HG03159 (cell line): Measurements from ENCODE around the gene PPP1R26.
"Not testable (repeated sequence)": the region's sequence is repeated elsewhere in the genome, so short reads cannot be mapped to it uniquely, and the experiment has no call there.

Experiments
- ATAC-seq: cut with Tn5 transposase; IDR thresholded peaks from one replicate; pipeline ENCODE4 v1.9.1; 2021; ENCODE audit warnings: mild to moderate bottlenecking, moderate library complexity; ENCODE audit not compliant: unreplicated experiment

PPP1R26 gene

DNA sequence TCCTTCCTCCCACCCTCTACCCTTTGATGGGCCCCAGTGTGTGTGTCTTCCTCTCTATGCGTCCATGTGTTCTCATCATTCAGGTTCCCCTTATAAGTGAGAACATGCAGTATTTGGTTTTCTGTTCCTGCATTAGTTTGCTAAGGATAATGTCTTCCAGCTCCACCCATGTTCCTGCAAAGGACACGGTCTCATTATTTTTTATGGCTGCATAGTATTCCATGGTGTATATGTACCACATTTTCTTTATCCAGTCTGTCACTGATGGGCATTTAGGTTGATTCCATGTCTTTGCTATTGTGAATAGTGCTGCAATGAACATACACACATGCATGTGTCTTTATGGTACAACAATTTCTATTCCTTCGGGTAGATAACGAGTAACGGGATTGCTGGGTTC is 21.1 kb upstream of the PPP1R26 start:
- not testable (repeated sequence) for ATAC-seq

DNA sequence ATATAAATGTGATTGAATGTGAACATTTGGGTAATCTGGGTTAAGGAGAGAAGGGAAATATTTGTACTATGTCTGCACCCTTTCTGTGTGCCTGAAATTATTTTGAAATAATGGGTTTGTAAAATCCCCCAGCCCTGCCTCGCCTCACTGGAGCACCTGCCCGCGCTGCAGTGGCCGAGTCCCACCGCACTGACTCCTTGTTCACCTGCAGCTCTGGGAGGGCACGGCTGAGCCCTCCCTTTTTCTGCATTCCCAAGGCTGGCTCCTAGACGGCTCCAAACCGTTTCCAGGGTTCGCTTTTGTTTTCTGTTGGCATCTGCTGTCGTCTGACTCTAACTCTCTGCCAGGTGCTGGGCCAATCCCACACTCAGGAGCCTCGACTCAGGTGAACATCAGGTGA is 17.6 kb upstream of the PPP1R26 start:
- no peak for ATAC-seq

DNA sequence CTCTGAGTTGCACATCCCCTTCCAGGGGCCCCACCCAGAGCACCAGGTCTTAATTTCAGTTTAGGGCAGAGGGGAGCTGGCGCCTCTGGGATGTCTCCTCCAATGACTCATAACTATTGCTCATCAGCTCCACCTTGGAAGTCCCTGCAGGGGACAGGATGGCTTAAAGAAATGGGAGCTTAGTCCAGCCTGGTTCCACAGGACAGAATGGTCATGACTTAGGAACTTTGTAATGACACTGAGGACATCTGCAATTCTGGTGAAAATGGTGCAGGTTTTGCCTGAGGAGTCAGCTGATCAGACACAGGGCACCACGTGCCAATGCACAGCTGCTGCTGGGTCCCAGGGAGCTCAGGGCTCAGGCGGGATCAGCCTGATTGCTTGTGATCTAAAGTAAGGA is 16.4 kb upstream of the PPP1R26 start:
- ATAC-seq = no peak

DNA sequence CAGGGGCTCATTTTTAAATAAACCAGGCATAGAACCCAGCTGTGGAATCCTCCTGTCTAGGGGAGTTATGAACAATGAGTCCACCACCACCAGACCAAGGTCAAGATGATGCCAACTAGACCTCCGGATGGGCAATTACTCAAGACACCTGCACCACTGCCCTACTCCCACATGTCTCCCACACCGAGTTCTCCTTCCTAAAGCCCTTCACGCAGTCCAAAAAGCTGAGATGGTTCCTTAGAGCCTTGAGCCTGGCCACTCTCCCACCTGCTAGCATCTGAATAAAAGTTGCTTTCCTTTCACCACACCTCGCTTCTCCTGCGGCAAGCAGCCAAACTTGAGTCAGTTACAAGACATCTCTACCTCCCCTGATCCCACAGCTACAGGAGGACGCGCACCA is 15.4 kb upstream of the PPP1R26 start:
- ATAC-seq = no peak

DNA sequence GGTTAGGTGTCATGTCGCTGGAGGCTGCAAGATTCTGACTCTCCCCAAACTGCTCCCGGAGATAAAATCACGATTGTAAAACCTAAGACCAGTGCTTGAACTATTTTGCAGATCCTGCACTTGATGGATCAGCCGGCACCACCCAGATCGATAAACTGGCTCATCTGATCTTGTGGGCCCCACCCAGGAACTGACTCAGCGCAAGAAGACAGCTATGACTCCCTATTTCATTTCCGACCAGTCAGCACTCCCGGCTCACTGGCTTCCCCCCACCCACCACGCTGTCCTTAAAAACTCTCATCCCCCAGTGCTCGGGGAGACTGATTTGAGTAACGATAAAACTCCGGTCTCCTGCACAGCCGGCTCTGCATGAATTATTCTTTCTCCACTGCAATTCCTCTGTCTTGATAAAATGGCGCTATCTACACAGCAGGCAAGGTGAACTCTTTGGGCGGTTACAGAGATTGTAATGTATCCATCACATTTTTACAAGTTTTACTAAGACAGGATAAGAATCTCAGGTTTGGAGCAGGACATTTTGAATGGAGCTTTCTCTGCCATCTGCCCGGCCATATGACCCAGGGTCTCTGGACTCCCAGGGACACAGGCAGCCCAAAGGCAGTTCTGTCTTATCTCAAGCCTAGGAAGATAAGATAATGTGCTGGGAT is 10.6 kb upstream of the PPP1R26 start:
- ATAC-seq = no peak

DNA sequence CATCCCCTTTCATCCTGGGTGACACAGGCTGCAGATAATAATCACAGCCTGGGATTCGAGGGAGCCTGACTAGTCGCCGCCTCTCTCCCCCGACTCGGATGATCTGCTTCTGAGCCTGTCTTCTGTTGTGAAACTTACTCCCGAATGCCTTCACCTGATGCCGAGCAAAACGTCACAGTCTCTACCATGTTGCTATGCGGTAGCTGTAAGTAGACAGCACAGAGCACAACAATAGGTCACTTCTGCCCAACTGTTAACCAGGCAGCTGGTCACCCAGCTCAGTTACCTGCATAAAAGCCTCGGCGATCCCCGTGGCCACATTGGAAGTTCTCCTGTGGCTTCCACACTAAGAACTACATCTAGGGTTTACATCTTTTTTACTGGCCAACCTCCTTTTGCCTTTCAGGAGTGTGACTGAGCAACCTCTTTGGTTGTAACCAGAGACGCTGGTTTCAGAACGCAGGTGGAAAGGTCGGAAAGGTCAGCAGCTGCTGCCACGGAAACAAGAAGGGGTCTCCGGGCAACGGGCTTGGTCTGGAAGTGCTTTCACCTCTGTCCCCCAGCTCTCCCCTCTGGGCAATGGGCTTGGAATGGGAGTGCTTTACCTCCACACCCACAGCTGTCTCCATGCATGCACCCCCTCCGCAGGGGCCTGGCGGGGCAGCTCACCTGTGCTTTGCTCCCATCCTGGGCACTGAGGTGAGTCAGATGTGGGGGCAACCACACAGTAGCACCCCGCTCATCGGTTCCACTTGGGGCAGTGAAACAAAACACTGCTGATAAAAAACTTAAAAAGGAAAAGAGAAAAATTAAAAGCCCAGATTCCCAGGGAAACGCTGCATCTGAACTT is 7.6 kb upstream of the PPP1R26 start:
- no peak for ATAC-seq

DNA sequence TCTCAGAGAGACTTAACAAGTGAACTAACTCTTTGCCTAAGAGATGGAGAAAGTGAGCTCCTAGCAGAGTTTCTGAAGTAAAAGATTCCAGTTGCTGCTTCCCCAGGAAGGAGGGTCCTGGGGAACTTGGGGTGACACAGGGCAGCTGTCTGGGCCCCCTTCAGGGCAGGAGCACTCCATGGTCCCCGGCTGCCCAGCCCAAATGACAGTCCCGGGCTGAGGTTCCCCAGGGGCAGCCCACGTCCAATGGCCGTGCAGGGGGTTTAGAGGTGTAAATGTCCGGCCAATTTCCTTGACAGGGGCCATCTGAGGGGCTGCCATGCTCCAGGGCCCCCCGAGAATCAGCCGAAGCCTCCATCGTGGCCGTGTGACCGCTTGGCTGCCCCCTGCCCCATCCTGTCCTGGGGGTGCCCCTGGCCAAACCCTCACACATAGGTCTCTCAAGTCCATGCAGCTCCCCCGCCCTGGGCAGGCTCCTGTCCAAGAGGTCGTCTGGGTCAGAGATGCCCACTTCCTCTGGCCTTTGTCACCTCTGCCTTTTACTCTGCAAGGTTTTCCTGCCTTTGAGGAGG is 5.5 kb upstream of the PPP1R26 start:
- no peak for ATAC-seq

DNA sequence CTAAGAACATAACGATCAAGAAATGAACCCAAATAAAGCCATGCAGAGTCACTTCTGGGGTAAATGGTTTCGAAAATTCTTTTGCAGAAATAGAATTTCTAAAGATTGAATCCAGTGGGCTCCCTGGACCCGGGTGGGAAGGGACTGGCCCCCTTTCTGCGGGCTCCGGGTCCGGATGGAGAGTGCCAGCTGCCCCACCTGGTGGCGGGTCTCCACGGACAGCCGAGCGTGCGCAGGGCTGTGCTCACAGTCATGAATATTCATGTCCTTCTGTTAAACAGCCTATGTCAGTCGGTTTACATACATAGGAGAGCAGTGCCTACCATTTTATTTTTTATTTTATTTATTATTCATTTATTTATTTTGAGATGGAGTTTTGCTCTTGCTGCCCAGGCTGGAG is 4.7 kb upstream of the PPP1R26 start:
- no peak for ATAC-seq

DNA sequence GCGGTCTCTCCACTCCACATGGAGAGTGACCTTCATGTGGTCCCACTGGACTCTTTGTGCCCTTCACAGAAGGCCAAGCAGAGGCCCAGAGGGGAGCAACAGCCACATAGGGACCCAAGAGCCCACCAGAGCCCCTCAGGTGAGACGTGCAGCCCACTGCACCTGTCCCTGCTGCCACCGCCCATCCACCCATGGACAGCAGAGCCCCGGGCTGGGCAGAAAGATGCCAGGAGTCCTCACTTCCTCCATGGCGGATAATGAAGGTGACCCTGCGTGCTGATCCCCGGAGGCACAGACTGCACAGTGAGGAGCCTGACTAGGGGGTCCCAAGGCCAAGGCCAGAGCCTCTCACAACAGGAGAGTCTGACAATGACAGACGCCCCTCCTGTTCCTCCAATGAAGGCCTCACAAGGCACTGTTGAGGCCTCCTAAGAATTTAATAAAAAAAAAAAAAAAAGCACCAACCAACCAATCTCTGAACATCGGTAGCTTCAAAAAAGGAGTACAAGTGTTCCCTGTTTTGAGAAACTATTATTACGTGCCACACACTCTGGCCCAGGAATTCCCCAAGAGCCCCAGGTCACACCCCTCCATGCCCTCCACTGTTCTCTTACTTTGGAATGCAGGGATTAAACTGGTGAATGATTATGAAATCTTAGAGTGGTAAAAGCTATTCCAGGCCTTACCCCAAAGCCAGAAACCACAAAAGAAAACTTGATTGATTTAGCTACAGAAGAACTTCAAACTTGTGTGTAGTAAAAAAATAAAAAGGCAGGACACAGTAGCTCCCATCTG is 2.8 kb upstream of the PPP1R26 start:
- ATAC-seq = no peak

DNA sequence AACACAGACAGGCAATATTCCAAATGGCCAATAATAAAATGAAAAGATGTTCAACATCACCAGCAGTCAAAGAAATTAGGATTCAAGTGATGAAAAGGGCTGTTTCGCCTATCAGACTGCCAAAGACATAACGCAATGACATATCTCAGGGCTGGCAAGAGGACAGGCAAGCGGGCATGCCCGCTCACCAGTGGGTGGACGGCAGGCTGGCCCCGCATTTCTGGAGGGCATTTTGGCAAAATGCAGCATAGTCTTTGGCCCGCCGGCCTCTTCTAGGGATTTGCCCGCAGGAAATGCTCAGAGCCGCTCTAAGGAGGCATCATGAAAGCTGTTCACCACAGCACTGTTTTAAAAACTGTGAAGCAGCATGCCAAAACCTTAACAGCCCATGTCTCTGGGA is 1.4 kb upstream of the PPP1R26 start:
- no peak for ATAC-seq

DNA sequence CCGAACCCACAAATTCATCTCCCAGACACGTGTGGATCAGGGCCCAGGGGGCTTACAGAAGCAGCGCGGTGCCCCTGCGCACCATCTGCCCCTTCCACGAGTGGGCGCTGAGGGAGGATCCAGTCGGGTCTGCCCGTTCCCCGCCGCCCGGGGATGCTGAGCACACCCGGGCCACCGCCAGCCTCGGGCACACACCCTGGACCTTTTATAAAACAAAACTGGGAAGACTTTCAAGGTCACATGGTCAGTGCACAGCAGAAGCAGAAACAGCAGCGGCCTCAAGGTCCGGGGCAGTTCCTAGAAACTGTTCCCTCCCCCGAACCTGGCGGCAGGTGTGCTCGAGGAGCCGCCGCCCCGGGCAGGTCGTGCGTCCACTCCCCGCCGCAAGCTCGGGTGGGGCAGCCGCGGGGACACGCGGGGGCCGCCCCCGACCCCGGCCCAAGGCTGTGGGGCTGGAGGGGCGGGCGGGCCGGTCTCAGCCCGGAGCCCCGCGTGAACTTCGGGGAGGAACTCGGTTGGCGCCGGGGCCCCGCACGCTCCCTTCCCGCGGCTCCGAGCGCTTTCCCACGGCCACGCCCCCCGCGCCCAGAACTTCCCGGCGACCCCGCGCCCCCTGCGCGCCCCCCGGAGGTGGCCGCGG is 633 bp upstream of the PPP1R26 start:
- ATAC-seq = no peak

DNA sequence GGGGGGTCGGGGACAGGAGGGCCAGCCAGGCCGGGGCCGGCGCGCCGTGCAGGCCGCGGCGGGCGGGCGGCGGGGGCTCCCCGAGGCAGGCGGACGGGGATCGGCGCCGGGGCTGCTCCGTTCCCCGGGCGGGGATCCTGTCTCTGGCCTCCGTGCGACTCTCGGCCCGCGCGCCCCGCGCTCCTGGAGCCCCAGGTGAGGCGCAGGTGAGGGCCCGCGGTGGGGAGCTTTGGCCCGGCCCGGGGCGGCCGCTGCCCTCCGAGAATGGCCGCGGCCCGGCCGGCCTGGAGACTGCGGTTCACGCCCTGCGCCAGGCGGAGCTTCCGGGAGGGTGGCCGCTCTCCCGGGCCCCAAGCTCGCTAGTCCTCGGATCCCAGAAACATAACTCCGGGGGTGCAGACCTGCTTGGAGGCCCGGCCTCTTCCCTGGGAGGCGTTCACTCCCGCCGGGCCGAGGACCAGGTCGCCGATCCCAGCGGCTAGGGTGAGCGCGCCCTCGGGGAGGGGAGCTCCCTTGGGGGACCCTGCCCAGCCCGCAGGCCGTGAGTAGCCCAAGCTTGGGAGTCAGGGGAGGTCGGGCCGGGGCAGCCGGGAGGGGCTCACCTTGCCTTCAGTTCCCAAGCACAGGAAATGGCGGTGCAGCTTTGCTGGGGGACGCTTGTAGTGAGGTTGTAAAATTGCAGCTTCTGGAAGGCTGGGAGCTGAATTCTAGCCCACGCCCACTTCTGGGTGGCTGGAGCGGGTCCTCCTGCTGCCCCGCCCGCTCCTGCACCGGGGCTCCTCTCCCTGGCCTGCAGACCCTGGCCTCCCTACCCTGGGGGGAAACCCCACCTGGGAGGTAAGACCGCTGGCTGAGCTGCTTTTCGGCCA is 723 bp downstream of the PPP1R26 start:
- no peak for ATAC-seq

DNA sequence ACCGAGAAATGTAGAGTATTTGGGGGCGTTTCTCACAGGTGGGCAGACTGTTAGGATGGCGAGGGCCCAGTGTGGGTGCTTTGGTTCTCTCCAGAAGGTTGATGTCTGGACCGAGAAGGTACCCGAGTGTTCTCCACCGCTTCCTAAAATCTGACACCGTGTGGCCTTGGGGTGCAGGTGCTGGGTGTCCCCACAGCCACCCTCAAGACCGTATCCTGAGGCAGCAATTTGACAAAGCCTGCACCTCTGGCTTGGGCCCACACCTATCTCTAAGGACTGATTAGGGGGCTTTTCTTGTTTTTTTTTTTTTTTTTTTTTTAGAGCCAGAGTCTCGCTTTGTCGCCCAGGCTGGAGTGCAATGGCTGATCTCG is 1.3 kb downstream of the PPP1R26 start:
- no peak for ATAC-seq

DNA sequence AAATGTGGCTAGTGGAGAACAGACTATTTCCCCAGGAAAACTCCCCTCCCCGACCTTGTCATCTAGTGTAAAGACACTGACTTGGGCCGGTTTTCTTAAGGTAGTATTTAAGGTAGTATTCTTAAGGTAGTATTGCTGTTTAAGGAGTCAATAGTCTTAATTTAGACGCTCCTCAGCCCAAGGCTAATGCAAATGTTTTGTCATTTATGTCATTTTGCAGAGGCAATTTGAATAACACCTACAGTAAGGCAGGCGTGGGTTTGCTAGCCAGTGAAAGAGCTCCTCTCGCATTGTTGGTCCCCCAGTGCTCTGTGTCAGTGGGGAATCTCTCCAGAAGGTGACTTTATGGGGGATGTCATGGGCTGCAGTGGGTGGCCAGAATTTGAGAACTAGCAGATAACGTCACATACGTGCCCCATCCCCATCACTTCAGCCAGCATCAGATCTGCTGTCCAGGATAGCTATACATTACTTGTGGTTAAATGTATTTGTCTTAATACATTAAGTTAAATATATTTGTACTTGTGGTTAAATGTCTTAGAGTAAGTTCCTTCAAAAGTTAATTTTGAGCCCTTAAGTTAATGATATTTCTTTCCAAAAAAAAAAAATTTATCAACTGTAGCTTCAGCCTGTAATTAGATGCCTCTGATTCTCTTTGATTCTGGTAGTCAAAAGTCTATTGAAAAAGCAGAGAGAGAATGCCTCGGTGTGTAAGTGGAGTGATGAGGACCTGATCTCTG is 2.6 kb downstream of the PPP1R26 start:
- ATAC-seq = no peak

DNA sequence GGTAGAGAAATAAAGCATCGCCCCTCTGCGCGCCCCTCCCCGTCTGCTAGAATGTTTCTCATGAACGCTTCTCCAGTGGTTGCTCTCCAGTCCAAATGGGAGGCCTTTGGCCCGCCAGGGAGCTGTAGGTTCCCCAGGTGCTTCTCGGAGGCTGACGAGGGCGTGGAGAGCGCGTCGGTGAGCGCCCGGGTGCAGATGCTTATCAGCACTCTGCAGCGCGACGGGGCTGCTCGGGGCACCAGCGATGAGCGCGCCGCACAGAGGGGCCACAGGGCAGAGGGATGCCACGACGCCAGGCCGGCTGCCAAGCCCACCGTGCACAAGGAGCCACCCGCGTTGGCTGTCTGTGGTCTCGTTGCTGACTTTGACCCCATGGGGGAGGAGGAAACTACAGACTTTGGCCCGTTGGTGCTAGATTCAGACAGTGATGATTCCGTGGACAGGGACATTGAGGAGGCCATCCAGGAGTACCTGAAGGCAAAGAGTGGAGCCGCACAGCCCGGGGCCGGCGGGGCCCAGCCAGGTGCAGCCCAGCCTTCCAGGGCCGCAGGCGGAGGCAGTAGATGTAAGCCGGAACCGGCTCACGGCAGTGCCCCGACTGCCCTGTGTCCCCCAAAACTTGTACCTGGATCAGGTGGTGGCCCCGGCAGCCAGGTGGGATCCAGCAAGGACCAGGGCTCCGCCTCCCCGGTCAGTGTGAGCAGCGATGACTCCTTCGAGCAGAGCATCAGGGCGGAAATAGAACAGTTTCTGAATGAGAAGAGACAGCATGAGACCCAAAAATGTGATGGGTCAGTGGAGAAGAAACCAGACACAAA is 5.1 kb downstream of the PPP1R26 start:
- ATAC-seq = no peak

DNA sequence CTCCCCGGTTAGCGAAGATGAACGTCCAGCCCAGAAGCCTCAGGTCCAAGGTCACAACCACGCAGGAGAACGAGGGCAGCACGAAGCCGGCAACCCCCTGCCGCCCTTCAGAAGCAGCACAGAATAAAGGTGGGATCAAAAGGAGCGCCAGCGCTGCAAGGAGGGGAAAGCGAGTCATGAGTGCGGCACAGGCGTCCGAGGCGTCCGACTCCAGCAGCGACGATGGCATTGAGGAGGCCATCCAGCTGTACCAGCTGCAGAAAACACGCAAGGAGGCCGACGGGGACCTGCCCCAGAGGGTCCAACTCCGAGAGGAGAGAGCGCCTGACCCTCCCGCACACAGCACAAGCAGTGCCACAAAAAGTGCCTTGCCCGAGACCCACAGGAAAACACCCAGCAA is 5.8 kb downstream of the PPP1R26 start:
- no peak for ATAC-seq

DNA sequence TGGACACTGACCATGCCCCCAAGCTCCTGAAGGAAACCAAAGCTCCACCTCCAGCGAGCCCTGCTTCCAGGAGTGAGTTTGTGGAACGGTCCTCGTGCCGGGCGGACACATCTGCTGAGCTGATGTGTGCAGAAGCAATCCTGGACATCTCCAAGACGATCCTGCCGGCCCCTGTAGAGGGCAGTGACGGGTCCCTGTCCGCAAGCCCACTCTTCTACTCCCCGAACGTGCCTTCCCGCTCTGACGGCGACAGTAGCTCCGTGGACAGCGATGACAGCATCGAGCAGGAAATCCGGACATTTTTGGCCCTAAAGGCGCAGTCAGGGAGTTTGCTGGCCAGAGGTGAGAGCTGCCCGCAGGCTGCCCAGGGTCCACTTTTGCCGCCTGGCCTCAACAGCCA is 6.2 kb downstream of the PPP1R26 start:
- no peak for ATAC-seq

DNA sequence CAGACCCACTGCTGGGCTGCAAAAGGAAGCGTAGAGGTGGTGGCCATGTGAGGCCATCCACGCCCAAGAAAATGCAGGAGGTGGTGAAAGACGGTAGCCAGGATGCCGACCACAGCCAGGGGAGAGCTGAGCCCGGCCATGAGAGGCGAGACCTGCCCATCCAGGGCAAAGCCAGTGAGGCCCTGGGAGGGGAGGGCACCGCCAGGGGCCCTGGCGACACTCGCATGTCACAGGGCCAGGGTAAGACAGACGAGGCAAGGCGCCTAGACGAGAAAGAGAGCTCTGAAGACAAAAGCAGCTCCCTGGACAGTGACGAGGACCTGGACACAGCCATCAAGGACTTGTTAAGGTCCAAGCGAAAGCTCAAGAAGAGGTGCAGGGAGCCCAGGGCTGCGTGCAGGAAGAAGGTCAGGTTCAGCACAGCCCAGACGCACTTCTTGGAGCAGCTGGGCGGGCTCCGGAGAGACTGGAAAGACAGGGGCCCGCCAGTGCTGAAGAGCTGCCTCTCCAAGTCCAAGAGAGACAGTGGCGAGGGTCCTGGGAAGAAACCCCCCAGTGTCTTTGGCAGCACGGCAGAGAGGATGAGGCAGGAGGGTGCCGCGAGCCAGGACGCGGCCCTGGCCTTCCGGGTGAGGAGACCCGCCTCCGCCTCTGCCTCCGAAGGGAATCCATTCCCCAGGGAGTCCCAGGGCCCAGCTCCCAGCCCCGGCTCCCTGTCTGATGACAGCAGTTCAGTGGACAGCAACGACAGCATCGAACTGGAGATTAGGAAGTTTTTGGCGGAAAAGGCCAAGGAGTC is 6.9 kb downstream of the PPP1R26 start:
- no peak for ATAC-seq
